Measurements from ENCODE around the gene TULP4. TPM values are rescaled to one million over a fixed set of nuclear protein-coding genes. Genes with fewer than 3 reads are reported as not detected.

TULP4 gene
- total RNA-seq, 1 donor from 2014 or later = 171 TPM

- Mint-ChIP-seq H3K4me3 (ENCODE audit: low read depth) (no peak overlapping the region), H3K27ac (no peak overlapping the region)
These were observed 139.9 kb downstream of the TULP4 start for GRCh38 chr6:158452191-158452590.

GRCh38 chr6:158457131-158457530 lies 144.9 kb downstream of the TULP4 start:
- Mint-ChIP-seq H3K36me3 (ENCODE audit: insufficient read depth) (peaks cover 44% of the 10 kb centered on the region), H3K4me1 (ENCODE audit: low read depth) (peaks cover 12% of the 10 kb centered on the region), H3K27ac (no peak overlapping the region), H3K9me3 (ENCODE audit: low read depth) (no peaks in the 10 kb centered on the region), H3K27me3 (peaks cover 5% of the 10 kb centered on the region), H3K4me3 (ENCODE audit: low read depth) (no peak overlapping the region)
- DNase-seq (ENCODE audit: low spot score, unreplicated experiment) = no peak
- no peak for TF ChIP-seq CTCF (IDR thresholded peaks at IDR 0.05; ENCODE audit: unreplicated experiment)

More at GRCh38 chr6:158452191-158452590, 139.9 kb downstream of the TULP4 start:
- DNase-seq (ENCODE audit: low spot score, unreplicated experiment) = no peak
- Mint-ChIP-seq H3K9me3 (ENCODE audit: low read depth) (no peaks in the 10 kb centered on the region), H3K36me3 (ENCODE audit: insufficient read depth) (peaks cover 20% of the 10 kb centered on the region), H3K4me1 (ENCODE audit: low read depth) (peaks cover 4% of the 10 kb centered on the region), H3K27me3 (no peaks in the 10 kb centered on the region)
- no peak for TF ChIP-seq CTCF (IDR thresholded peaks at IDR 0.05; ENCODE audit: unreplicated experiment)

- peaks cover 10% of the 10 kb centered on the region for H3K4me1 Mint-ChIP-seq (ENCODE audit: low read depth)
- peaks cover 5% of the 10 kb centered on the region for H3K27me3 Mint-ChIP-seq
- no peaks in the 10 kb centered on the region for H3K9me3 Mint-ChIP-seq (ENCODE audit: low read depth)
- TF ChIP-seq CTCF (IDR thresholded peaks at IDR 0.05; ENCODE audit: unreplicated experiment) = no peak
- no peak overlapping the region for H3K27ac Mint-ChIP-seq
- peaks cover 42% of the 10 kb centered on the region for H3K36me3 Mint-ChIP-seq (ENCODE audit: insufficient read depth)
- DNase-seq (ENCODE audit: low spot score, unreplicated experiment) = no peak
- no peak overlapping the region for H3K4me3 Mint-ChIP-seq (ENCODE audit: low read depth)
These were observed 145.5 kb downstream of the TULP4 start for GRCh38 chr6:158457616-158458278.

- Mint-ChIP-seq H3K27ac (no peak overlapping the region), H3K4me3 (ENCODE audit: low read depth) (no peak overlapping the region), H3K4me1 (ENCODE audit: low read depth) (peaks cover 10% of the 10 kb centered on the region), H3K36me3 (ENCODE audit: insufficient read depth) (peaks cover 53% of the 10 kb centered on the region), H3K27me3 (peaks cover 16% of the 10 kb centered on the region), H3K9me3 (ENCODE audit: low read depth) (no peaks in the 10 kb centered on the region)
- no peak for DNase-seq (ENCODE audit: low spot score, unreplicated experiment)
- TF ChIP-seq CTCF (IDR thresholded peaks at IDR 0.05; ENCODE audit: unreplicated experiment) = no peak
These were observed 147.5 kb downstream of the TULP4 start for GRCh38 chr6:158459726-158460125.

GRCh38 chr6:158460602-158461169 lies 148.4 kb downstream of the TULP4 start:
- no peak for DNase-seq (ENCODE audit: low spot score, unreplicated experiment)
- peaks cover 26% of the 10 kb centered on the region for H3K27me3 Mint-ChIP-seq
- peaks cover 62% of the 10 kb centered on the region for H3K36me3 Mint-ChIP-seq (ENCODE audit: insufficient read depth)
- no peaks in the 10 kb centered on the region for H3K9me3 Mint-ChIP-seq (ENCODE audit: low read depth)
- H3K4me1 Mint-ChIP-seq (ENCODE audit: low read depth) = peaks cover 12% of the 10 kb centered on the region
- no peak for TF ChIP-seq CTCF (IDR thresholded peaks at IDR 0.05; ENCODE audit: unreplicated experiment)
- H3K4me3 Mint-ChIP-seq (ENCODE audit: low read depth) = no peak overlapping the region
- no peak overlapping the region for H3K27ac Mint-ChIP-seq
